ENCODE measurements around the gene CRX.

GRCh38 chr19:47805313-47805712 lies 16.4 kb upstream of the CRX start:
- TF ChIP-seq CTCF (conservative IDR thresholded peaks at IDR 0.05; ENCODE audit: low read depth, low read length) (no peak), POLR2A (IDR thresholded peaks at IDR 0.05; ENCODE audit: low read depth, low read length) (no peak), RAD21 (IDR thresholded peaks at IDR 0.05; ENCODE audit: low read length) (no peak), RFX5 (IDR thresholded peaks at IDR 0.05; ENCODE audit: low read depth, low read length) (no peak), RCOR1 (IDR thresholded peaks at IDR 0.05; ENCODE audit: insufficient replicate concordance, low read length) (no peak), SMC3 (IDR thresholded peaks at IDR 0.05; ENCODE audit: low read depth, low read length) (no peak), CEBPB (IDR thresholded peaks at IDR 0.05; ENCODE audit: low read depth, low read length) (no peak), MAFK (IDR thresholded peaks at IDR 0.05; ENCODE audit: low read depth, low read length) (no peak), NFE2L2 (IDR thresholded peaks at IDR 0.05; ENCODE audit: low read depth, low read length) (no peak), FOS (IDR thresholded peaks at IDR 0.05; ENCODE audit: low read depth, low read length) (no peak), MXI1 (IDR thresholded peaks at IDR 0.05; ENCODE audit: borderline replicate concordance, low read depth, low read length) (no peak), ELK1 (IDR thresholded peaks at IDR 0.05; ENCODE audit: borderline replicate concordance, low read depth, low read length) (no peak)
